ENCODE data around the gene CTNNBIP1.
"Not testable (repeated sequence)": the region's sequence is repeated elsewhere in the genome, so short reads cannot be mapped to it uniquely, and the experiment has no call there.

CTNNBIP1 gene

DNA sequence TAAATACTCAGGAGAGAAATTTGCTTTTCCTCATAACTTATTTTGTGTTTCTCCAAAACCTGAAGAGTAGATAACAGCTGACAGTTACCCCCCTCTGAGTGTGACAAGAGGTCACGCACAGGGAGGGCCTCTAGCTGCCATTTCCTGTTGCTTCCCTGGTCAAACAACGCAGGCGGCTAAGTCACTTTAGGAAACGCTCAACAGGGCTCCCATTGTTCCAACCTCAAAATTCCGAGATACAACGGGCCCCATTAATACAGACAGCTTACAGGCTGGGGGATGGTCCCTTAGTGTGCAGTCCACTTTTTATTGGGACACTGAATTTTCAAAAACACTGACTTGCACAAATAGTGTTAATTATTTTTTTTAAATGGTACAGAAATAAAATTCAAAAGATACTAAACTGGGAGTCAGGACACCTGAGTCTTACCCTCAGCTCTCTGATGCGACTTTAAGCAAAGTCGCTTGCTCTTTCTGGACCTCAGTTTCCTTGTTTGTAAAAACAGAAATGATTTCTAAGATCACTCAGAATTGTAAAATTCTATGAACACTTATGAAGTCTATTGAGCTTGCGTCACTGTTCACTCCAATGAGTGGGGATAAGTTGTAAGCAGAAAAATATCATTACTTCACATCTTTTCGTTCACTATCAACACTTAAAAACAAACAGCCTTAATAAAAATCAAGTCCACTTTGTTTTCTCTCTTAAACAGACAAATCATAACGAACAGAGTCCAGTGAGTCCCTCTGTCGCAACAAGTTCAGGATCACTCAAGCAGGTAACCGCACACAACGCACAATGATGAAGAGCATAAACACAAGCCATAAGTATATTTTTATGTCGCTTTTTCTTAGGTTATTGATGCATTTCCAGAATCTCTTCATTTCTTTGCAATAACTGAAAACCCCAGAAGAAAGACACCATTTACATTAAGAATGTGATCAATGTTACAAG, 19.6 kb upstream of the CTNNBIP1 start:
- H3K27me3 ChIP-seq: no peaks in the 10 kb centered on the region
- H3K4me1 ChIP-seq (ENCODE audit: control insufficient read depth in 1 of 2, insufficient read depth in 1 of 2, low read depth in 1 of 2, low read length in 1 of 2): no peaks in the 10 kb centered on the region
- no peak overlapping the region for H3K4me3 ChIP-seq (ENCODE audit: low read depth in 1 of 2, low read length in 1 of 2)
- no peaks in the 10 kb centered on the region for H3K9me3 ChIP-seq
- TF ChIP-seq, protein P1, sequence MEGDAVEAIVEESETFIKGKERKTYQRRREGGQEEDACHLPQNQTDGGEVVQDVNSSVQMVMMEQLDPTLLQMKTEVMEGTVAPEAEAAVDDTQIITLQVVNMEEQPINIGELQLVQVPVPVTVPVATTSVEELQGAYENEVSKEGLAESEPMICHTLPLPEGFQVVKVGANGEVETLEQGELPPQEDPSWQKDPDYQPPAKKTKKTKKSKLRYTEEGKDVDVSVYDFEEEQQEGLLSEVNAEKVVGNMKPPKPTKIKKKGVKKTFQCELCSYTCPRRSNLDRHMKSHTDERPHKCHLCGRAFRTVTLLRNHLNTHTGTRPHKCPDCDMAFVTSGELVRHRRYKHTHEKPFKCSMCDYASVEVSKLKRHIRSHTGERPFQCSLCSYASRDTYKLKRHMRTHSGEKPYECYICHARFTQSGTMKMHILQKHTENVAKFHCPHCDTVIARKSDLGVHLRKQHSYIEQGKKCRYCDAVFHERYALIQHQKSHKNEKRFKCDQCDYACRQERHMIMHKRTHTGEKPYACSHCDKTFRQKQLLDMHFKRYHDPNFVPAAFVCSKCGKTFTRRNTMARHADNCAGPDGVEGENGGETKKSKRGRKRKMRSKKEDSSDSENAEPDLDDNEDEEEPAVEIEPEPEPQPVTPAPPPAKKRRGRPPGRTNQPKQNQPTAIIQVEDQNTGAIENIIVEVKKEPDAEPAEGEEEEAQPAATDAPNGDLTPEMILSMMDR (IDR thresholded peaks at IDR 0.05): no peak
- peaks cover 53% of the 10 kb centered on the region for H3K36me3 ChIP-seq
- H3K27ac ChIP-seq: no peak overlapping the region

DNA sequence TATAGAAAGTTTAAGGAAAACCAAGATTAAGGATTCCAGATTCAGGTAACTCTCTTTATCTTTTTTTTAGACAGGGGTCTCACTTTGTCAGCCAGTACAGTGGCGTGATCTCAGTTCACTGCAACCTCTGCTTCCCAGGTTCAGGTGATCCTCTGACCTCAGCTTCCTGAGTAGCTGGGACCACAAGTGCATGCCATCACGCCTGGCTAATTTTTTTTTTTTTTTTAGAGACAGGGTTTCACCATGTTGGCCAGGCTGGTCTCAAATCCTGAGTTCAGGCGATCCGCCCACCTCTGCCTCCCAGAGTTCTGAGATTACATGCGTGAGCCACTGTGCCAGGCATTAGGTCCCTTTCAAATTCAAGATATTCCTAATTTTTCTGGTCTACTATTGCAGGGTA, 17.2 kb upstream of the CTNNBIP1 start:
- Histone ChIP-seq H3K4me3 (ENCODE audit: low read depth in 1 of 2, low read length in 1 of 2) (no peak overlapping the region), H3K27ac (no peak overlapping the region), H3K36me3 (peaks cover 31% of the 10 kb centered on the region), H3K4me1 (ENCODE audit: control insufficient read depth in 1 of 2, insufficient read depth in 1 of 2, low read depth in 1 of 2, low read length in 1 of 2) (no peaks in the 10 kb centered on the region), H3K9me3 (no peaks in the 10 kb centered on the region), H3K27me3 (no peaks in the 10 kb centered on the region)
- TF ChIP-seq, protein P1 (IDR thresholded peaks at IDR 0.05): no peak

DNA sequence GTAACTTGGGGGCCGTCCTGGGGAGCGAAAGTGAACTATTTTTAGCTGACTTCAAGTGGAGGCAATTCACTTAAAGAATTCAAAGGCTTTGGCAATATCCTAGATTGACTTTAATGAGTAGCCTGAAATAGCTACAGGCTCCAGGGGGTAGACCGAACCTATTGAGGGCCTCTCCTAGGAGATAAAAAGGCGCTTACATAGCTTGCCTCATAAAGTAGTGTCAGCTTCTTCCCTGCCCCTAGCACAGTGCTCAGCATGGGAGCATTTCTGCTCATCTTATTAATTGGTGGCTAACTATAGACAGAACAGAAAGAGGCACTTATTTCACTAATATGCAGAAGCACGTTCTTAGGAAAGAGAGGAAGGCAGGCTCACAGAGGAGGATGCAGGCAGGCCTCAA, 12.3 kb upstream of the CTNNBIP1 start:
- H3K27ac ChIP-seq: no peak overlapping the region
- H3K4me3 ChIP-seq (ENCODE audit: low read depth in 1 of 2, low read length in 1 of 2): no peak overlapping the region
- TF ChIP-seq, protein P1 (IDR thresholded peaks at IDR 0.05): no peak

DNA sequence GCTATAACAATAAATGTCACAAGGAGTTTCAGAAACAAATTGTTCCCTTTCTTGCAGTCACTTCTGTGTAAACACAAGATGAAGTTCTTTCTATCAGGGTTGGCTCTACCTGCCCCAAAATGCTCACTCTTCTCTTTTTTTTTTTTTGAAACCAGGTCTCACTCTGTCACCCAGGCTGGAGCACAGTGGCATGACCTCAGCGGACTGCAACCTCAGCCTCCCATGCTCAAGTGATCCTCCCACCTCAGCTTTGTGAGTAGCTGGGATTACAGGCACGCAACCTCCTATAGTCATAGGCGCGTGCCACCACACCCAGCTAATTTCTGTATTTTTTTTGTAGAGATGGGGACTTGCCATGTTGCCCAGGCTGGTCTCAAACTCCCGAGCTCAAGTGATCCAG, 10.5 kb upstream of the CTNNBIP1 start:
- H3K4me1 ChIP-seq (ENCODE audit: control insufficient read depth in 1 of 2, insufficient read depth in 1 of 2, low read depth in 1 of 2, low read length in 1 of 2): no peaks in the 10 kb centered on the region
- no peaks in the 10 kb centered on the region for H3K27me3 ChIP-seq
- no peak overlapping the region for H3K27ac ChIP-seq
- H3K36me3 ChIP-seq: no peaks in the 10 kb centered on the region
- H3K9me3 ChIP-seq: no peaks in the 10 kb centered on the region
- H3K4me3 ChIP-seq (ENCODE audit: low read depth in 1 of 2, low read length in 1 of 2): no peak overlapping the region
- TF ChIP-seq, protein P1 (IDR thresholded peaks at IDR 0.05): no peak

More for the DNA sequence above, 12.3 kb upstream of the CTNNBIP1 start:
- no peaks in the 10 kb centered on the region for H3K36me3 ChIP-seq
- H3K9me3 ChIP-seq: no peaks in the 10 kb centered on the region
- H3K4me1 ChIP-seq (ENCODE audit: control insufficient read depth in 1 of 2, insufficient read depth in 1 of 2, low read depth in 1 of 2, low read length in 1 of 2): no peaks in the 10 kb centered on the region
- no peaks in the 10 kb centered on the region for H3K27me3 ChIP-seq

GRCh38 chr1:9917901-9918300, 7.8 kb upstream of the CTNNBIP1 start:
- TF ChIP-seq, protein P1 (IDR thresholded peaks at IDR 0.05): no peak
- H3K36me3 ChIP-seq: no peaks in the 10 kb centered on the region
- no peak overlapping the region for H3K27ac ChIP-seq
- H3K9me3 ChIP-seq: no peaks in the 10 kb centered on the region
- H3K4me3 ChIP-seq (ENCODE audit: low read depth in 1 of 2, low read length in 1 of 2): no peak overlapping the region
- H3K27me3 ChIP-seq: no peaks in the 10 kb centered on the region
- H3K4me1 ChIP-seq (ENCODE audit: control insufficient read depth in 1 of 2, insufficient read depth in 1 of 2, low read depth in 1 of 2, low read length in 1 of 2): no peaks in the 10 kb centered on the region

DNA sequence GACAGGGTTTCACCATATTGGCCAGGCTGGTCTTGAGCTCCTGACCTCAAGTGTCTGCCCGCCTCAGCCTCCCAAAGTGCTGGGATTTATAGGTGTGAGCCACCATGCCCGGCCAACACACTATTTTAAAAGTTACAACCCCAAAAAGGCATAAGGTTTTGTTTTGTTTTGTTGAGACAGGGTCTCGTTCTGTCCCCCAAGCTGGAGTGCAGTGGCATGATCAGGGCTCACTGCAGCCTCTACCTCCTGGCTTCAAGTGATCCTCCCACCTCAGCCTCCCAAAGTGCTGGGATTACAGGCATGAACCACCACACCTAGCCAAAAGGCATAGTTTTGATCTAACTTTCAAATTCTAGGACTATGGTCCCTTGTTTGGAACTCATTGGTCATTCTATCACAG, 7.4 kb upstream of the CTNNBIP1 start:
- H3K27me3 ChIP-seq; H3K27ac ChIP-seq; H3K4me3 ChIP-seq (ENCODE audit: low read depth in 1 of 2, low read length in 1 of 2); H3K9me3 ChIP-seq; H3K4me1 ChIP-seq (ENCODE audit: control insufficient read depth in 1 of 2, insufficient read depth in 1 of 2, low read depth in 1 of 2, low read length in 1 of 2); H3K36me3 ChIP-seq: not testable (repeated sequence)
